Neural cell (in vitro differentiated cells): ENCODE data around the gene SZT2.

Source experiments
- EP300 ChIP-seq: fragments of 450-650 bp; conservative IDR thresholded peaks from 2 replicates; pipeline ENCODE4 v1.6.1; 2014; ENCODE audit warnings: antibody characterized with exemption, mild to moderate bottlenecking, moderate library complexity; ENCODE audit not compliant: poor library complexity, severe bottlenecking
- EZH2 ChIP-seq: fragments of 200-600, 300-800 bp; shearing (Covaris generic), sonication (generic); IDR thresholded peaks from 2 replicates; pipeline ENCODE4 v1.6.1; 2014; ENCODE audit warnings: antibody characterized with exemption, low read length, borderline replicate concordance, mild to moderate bottlenecking; ENCODE audit not compliant: insufficient read depth, poor library complexity, severe bottlenecking
- POLR2AphosphoS5 ChIP-seq: IDR thresholded peaks from 2 replicates; pipeline ENCODE4 v1.6.1; 2012
- TAF1 ChIP-seq: IDR thresholded peaks from 2 replicates; pipeline ENCODE4 v1.6.1; 2012; ENCODE audit warnings: low read depth
- TF ChIP-seq, protein P1 (sequence below): fragments of 450-650 bp; IDR thresholded peaks from 2 replicates; pipeline ENCODE4 v1.5.1; 2014; ENCODE audit warnings: antibody characterized with exemption, mild to moderate bottlenecking, moderate library complexity; ENCODE audit not compliant: poor library complexity, severe bottlenecking
- TF ChIP-seq, protein P2 (sequence below): IDR thresholded peaks from 2 replicates; pipeline ENCODE4 v1.6.1; 2012; ENCODE audit warnings: borderline replicate concordance

DNA sequence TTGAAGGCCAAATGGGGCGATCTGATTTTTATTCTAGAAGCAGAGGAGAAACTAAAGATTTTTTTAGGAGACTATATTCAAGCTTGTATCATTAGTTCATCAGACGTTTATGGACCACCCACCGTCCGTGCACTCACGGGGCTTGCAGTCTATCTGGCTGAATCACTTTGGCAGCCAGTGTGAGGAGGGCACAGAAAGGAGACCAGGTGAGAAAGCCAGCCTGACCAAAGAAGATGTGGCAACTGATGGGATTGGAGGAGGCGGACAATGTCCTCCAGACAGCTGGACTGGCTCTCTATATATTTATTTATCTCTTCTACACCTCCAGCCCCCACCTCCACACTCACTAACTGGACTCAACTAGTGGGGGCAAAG lies 21.1 kb upstream of the SZT2 start:
- TF ChIP-seq, protein P1, sequence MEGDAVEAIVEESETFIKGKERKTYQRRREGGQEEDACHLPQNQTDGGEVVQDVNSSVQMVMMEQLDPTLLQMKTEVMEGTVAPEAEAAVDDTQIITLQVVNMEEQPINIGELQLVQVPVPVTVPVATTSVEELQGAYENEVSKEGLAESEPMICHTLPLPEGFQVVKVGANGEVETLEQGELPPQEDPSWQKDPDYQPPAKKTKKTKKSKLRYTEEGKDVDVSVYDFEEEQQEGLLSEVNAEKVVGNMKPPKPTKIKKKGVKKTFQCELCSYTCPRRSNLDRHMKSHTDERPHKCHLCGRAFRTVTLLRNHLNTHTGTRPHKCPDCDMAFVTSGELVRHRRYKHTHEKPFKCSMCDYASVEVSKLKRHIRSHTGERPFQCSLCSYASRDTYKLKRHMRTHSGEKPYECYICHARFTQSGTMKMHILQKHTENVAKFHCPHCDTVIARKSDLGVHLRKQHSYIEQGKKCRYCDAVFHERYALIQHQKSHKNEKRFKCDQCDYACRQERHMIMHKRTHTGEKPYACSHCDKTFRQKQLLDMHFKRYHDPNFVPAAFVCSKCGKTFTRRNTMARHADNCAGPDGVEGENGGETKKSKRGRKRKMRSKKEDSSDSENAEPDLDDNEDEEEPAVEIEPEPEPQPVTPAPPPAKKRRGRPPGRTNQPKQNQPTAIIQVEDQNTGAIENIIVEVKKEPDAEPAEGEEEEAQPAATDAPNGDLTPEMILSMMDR, result no peak
- TF ChIP-seq TAF1 (no peak), EZH2 (no peak), POLR2AphosphoS5 (no peak), EP300 (no peak)
- TF ChIP-seq, protein P2, sequence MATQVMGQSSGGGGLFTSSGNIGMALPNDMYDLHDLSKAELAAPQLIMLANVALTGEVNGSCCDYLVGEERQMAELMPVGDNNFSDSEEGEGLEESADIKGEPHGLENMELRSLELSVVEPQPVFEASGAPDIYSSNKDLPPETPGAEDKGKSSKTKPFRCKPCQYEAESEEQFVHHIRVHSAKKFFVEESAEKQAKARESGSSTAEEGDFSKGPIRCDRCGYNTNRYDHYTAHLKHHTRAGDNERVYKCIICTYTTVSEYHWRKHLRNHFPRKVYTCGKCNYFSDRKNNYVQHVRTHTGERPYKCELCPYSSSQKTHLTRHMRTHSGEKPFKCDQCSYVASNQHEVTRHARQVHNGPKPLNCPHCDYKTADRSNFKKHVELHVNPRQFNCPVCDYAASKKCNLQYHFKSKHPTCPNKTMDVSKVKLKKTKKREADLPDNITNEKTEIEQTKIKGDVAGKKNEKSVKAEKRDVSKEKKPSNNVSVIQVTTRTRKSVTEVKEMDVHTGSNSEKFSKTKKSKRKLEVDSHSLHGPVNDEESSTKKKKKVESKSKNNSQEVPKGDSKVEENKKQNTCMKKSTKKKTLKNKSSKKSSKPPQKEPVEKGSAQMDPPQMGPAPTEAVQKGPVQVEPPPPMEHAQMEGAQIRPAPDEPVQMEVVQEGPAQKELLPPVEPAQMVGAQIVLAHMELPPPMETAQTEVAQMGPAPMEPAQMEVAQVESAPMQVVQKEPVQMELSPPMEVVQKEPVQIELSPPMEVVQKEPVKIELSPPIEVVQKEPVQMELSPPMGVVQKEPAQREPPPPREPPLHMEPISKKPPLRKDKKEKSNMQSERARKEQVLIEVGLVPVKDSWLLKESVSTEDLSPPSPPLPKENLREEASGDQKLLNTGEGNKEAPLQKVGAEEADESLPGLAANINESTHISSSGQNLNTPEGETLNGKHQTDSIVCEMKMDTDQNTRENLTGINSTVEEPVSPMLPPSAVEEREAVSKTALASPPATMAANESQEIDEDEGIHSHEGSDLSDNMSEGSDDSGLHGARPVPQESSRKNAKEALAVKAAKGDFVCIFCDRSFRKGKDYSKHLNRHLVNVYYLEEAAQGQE, result no peak
